Measurements from ENCODE around the gene BMP8B. TPM values are rescaled to one million over a fixed set of nuclear protein-coding genes. Genes with fewer than 3 reads are reported as not detected.

The BMP8B gene
- total and polyA plus RNA-seq, 2 of the 8 experiments (the other 6 are each of a cell fraction or from before 2014, with no cell fraction given), result 0.37 to 0.50 TPM

DNA sequence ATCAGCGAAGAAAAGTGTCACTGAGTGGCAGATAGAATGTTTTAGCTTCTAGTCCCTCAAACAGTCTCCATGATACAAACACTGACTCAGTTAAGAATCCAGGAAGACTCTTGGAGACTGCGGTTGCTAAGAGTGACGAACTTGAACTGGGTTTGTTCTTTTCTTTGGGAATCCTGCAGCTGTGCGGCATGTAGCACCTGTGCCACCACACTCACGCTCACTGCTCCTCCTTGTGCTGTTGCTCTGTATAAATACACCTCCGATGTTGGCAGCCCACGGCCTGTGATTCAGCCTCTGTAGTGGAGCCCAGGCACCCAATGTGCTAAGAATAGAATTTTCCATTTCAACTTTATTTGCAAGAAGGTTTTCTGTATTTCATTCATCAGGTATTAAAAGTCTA, 55.5 kb downstream of the BMP8B start:
- FAIRE-seq, result no peak

More for the DNA sequence above, 55.5 kb downstream of the BMP8B start:
- Histone ChIP-seq H3K23me2 (ENCODE audit: low read depth, low read length) (no peaks in the 10 kb centered on the region), H3K23ac (ENCODE audit: insufficient read length) (no peak overlapping the region), H3K27ac (ENCODE audit: low read depth, low read length) (no peak overlapping the region), H3K27me3 (replicated peaks in 1 of 4; ENCODE audit: control insufficient read depth in 3 of 4, extremely low read depth in 1 of 4, insufficient read depth in 3 of 4, low read length in 3 of 4) (peaks cover 7 to 72% (median 40%) of the 10 kb centered on the region in 4 experiments), H2BK20ac (ENCODE audit: low read length) (no peak overlapping the region), H2AFZ (ENCODE audit: low read length) (no peak overlapping the region), H3K9ac (replicated peaks in 1 of 4; ENCODE audit: extremely low read depth in 1 of 4, low read depth in 3 of 4, low read length in 3 of 4) (no peak overlapping the region), H3K36me3 (ENCODE audit: control insufficient read depth in 2 of 4, insufficient read depth in 4 of 4, low read length in 3 of 4) (no peaks in the 10 kb centered on the region), H3K79me2 (ENCODE audit: control insufficient read depth in 1 of 2, insufficient read depth in 2 of 2, low read length in 2 of 2) (no peaks in the 10 kb centered on the region), H3K4me1 (replicated peaks in 1 of 4; ENCODE audit: control insufficient read depth in 3 of 4, insufficient read depth in 4 of 4, low read length in 3 of 4) (no peaks in the 10 kb centered on the region), H2BK12ac (ENCODE audit: low read depth, low read length) (no peak overlapping the region), H3K9me3 (ENCODE audit: insufficient read depth in 2 of 2, low read depth in 1 of 2, low read length in 1 of 2) (no peaks in the 10 kb centered on the region; a peak in 1 of 4 replicates), H3K4me2 (ENCODE audit: insufficient read depth in 1 of 2, low read depth in 2 of 2, low read length in 2 of 2) (no peak overlapping the region), H3K18ac (ENCODE audit: extremely low read depth, low read length) (no peak overlapping the region), H3K14ac (ENCODE audit: insufficient read length) (no peak overlapping the region), H4K8ac (ENCODE audit: extremely low read depth, insufficient read depth, low read length) (no peak overlapping the region), H4K91ac (replicated peaks; ENCODE audit: insufficient read length, low read length) (no peak overlapping the region), H2BK15ac (ENCODE audit: low read length) (no peak overlapping the region), H3K4ac (replicated peaks; ENCODE audit: insufficient read length, low read depth, low read length) (no peak overlapping the region), H3K4me3 (ENCODE audit: extremely low read depth in 1 of 4, insufficient read depth in 2 of 4, low read depth in 3 of 4, low read length in 4 of 4) (no peak overlapping the region), H3K56ac (replicated peaks; ENCODE audit: insufficient read length, low read depth, low read length) (no peak overlapping the region), H4K20me1 (replicated peaks in 1 of 2; ENCODE audit: control insufficient read depth in 1 of 2, insufficient read depth in 2 of 2, low read length in 2 of 2) (no peaks in the 10 kb centered on the region), H3K79me1 (ENCODE audit: low read depth, low read length) (no peaks in the 10 kb centered on the region), H4K5ac (ENCODE audit: insufficient read length, low read depth, low read length) (no peak overlapping the region), H2BK120ac (replicated peaks; ENCODE audit: low read depth, low read length) (no peak overlapping the region), H2BK5ac (ENCODE audit: low read depth, low read length) (no peak overlapping the region), H2AK5ac (ENCODE audit: low read depth, low read length) (no peak overlapping the region)
- ChIA-PET POLR2A (ENCODE audit: partially characterized antibody) (interaction anchor here (1.5 to 1.8 kb wide), 2 partner anchors 13 to 158 kb away, joined by 3 to 4 read pairs; no protein-coding TSS in a partner anchor), CTCF (ENCODE audit: partially characterized antibody) (interaction anchor here (1.0 to 1.2 kb wide), 2 partner anchors 10 to 75 kb away, joined by 4 read pairs; no protein-coding TSS in a partner anchor)
- TF ChIP-seq TBP (IDR thresholded peaks at IDR 0.05; ENCODE audit: low read depth, low read length) (no peak), SIN3A (conservative IDR thresholded peaks at IDR 0.05 in 1 of 2, IDR thresholded peaks at IDR 0.05 in 1 of 2; ENCODE audit: low read depth in 1 of 2, low read length in 2 of 2) (no peak), EGR1 (IDR thresholded peaks at IDR 0.05; ENCODE audit: borderline replicate concordance, low read depth, low read length) (no peak), CREB1 (IDR thresholded peaks at IDR 0.05) (no peak)
- WGBS, 2 experiments (ENCODE audit: extremely low coverage in 1 of 2, insufficient coverage in 1 of 2, insufficient read length in 1 of 2, insufficient replicate concordance in 2 of 2, low coverage in 1 of 2, low lambda C conversion rate in 2 of 2, missing lambda C conversion rate in 1 of 2), result 85% methylated on average over 7 of the region's 7 CpGs; no CpG with 5 or more reads in 1 of the 2 experiments
- DNase-seq (ENCODE audit: low read depth in 1 of 2, low spot score in 2 of 2), result no peak
